B cell (primary cell): Measurements from ENCODE around the gene PTER. TPM values are rescaled to one million over a fixed set of nuclear protein-coding genes. Genes with fewer than 3 reads are reported as not detected.

ENCODE experiments used
- ATAC-seq: fragments of 200-7000 bp; cut with Tn5 transposase; one replicate; pipeline ENCODE4 v1.10.0; 2021; ENCODE audit warnings: low read depth, mild to moderate bottlenecking, moderate number of reproducible peaks, moderate library complexity
- CTCF ChIA-PET: fragments of 350-600 bp; sonication (Branson Sonifier 250); formaldehyde crosslinking; loops from one replicate; lab custom pipeline; 2021; ENCODE audit warnings: antibody characterized with exemption, inconsistent platforms; lab: Charles Lee
- POLR2A ChIA-PET: fragments of 350-600 bp; sonication (Branson Sonifier 250); formaldehyde crosslinking; loops from one replicate; lab custom pipeline; 2021; ENCODE audit warnings: antibody characterized with exemption; lab: Charles Lee
- DNase-seq: peaks from one replicate; pipeline ENCODE4 v3.0.0; 2013
- H2AFZ ChIP-seq: 2 replicates; pipeline ENCODE4 v1.6.1; 2012; ENCODE audit warnings: mild to moderate bottlenecking, low read depth, low read length; ENCODE audit not compliant: insufficient read depth, poor library complexity, severe bottlenecking
- H3K27ac ChIP-seq, 2 donors: 1 replicate in 1 of 2; 2 replicates in 1 of 2; pipeline ENCODE4 v1.5.1; 2012 to 2013; ENCODE audit warnings: low read length in 2 of 2, mild to moderate bottlenecking in 2 of 2, moderate library complexity in 1 of 2
- H3K27me3 ChIP-seq, 4 experiments: fragments of 200-600 bp in 1 of 4; sonication (generic) in 1 of 4; replicated peaks in 1 of 4; 1 replicate in 2 of 4; 2 replicates in 2 of 4; pipeline versions ENCODE4 v1.6.1 to v1.7.0; 2013 to 2016; ENCODE audit warnings: low read length in 3 of 4, mild to moderate bottlenecking in 2 of 4, mixed read lengths in 1 of 4, moderate library complexity in 1 of 4; ENCODE audit not compliant: insufficient read depth in 4 of 4, control insufficient read depth in 3 of 4; ENCODE audit errors: control extremely low read depth in 1 of 4
- H3K36me3 ChIP-seq, 2 experiments: replicated peaks in 1 of 2; 1 replicate in 1 of 2; 2 replicates in 1 of 2; pipeline versions ENCODE4 v1.6.1 to v1.7.1; 2013; ENCODE audit warnings: low read length in 1 of 2; ENCODE audit not compliant: insufficient read depth in 2 of 2, control insufficient read depth in 1 of 2; ENCODE audit errors: control extremely low read depth in 1 of 2, extremely low read depth in 1 of 2
- H3K4me1 ChIP-seq, 2 donors: fragments of 200-600 bp in 1 of 2; sonication (generic) in 1 of 2; 1 replicate in 1 of 2; 2 replicates in 1 of 2; pipeline versions ENCODE4 v1.5.1 to v1.6.1; 2013 to 2017; ENCODE audit warnings: low read length in 2 of 2; ENCODE audit not compliant: control insufficient read depth in 2 of 2, insufficient read depth in 2 of 2
- H3K4me2 ChIP-seq: replicated peaks from 2 replicates; pipeline ENCODE3; 2012; ENCODE audit warnings: mild to moderate bottlenecking, low read depth, low read length; ENCODE audit not compliant: poor library complexity, severe bottlenecking
- H3K4me3 ChIP-seq, 5 experiments: fragments of 200-600 bp in 1 of 5; sonication (generic) in 1 of 5; 1 replicate in 3 of 5; 2 replicates in 2 of 5; pipeline versions ENCODE4 v1.5.1 to v1.7.0; 2011 to 2016; ENCODE audit warnings: low read length in 4 of 5, mild to moderate bottlenecking in 4 of 5, low read depth in 2 of 5, control low read depth in 1 of 5, moderate library complexity in 1 of 5; ENCODE audit not compliant: insufficient read depth in 1 of 5; ENCODE audit errors: control extremely low read depth in 1 of 5, extremely low read depth in 1 of 5
- H3K79me2 ChIP-seq: fragments of 200-600 bp; sonication (generic); one replicate; pipeline ENCODE4 v1.6.0; 2016; ENCODE audit warnings: low read length; ENCODE audit not compliant: control insufficient read depth, insufficient read depth
- H3K9ac ChIP-seq: fragments of 200-600 bp; sonication (generic); 2 replicates; pipeline ENCODE4 v1.6.1; 2017; ENCODE audit warnings: mild to moderate bottlenecking, low read length, moderate library complexity
- H3K9me3 ChIP-seq, 3 donors: one replicate each; pipeline versions ENCODE4 v1.6.1 to v1.7.1; 2013; ENCODE audit warnings: low read length in 2 of 3; ENCODE audit not compliant: control insufficient read depth in 2 of 3, insufficient read depth in 1 of 3; ENCODE audit errors: control extremely low read depth in 1 of 3
- H4K20me1 ChIP-seq: 2 replicates; pipeline ENCODE4 v1.6.0; 2012; ENCODE audit warnings: mild to moderate bottlenecking, low read length; ENCODE audit not compliant: insufficient read depth, control insufficient read depth, poor library complexity, severe bottlenecking
- H3K27ac Mint-ChIP-seq: one replicate; pipeline ENCODE4 v1.8.0; 2021; ENCODE audit warnings: mixed read lengths
- H3K27me3 Mint-ChIP-seq: one replicate; pipeline ENCODE4 v1.8.0; 2021; ENCODE audit warnings: mixed read lengths
- H3K4me1 Mint-ChIP-seq: one replicate; pipeline ENCODE4 v1.8.0; 2021; ENCODE audit warnings: mixed read lengths
- H3K4me3 Mint-ChIP-seq: one replicate; pipeline ENCODE4 v1.8.0; 2021; ENCODE audit warnings: mixed read lengths
- H3K9me3 Mint-ChIP-seq: one replicate; pipeline ENCODE4 v1.8.0; 2022; ENCODE audit warnings: mixed read lengths; ENCODE audit not compliant: insufficient read depth
- CTCF ChIP-seq: fragments of 200-600 bp; IDR thresholded peaks from one replicate; pipeline ENCODE4 v1.8.0; 2022; ENCODE audit warnings: antibody characterized with exemption, mild to moderate bottlenecking
- EZH2 ChIP-seq: IDR thresholded peaks from 2 replicates; pipeline ENCODE4 v1.6.1; 2012; ENCODE audit warnings: borderline replicate concordance, low read depth, mild to moderate bottlenecking, moderate library complexity, low read length; ENCODE audit not compliant: insufficient read depth, poor library complexity, severe bottlenecking
- WGBS: methylation state at CpG from one replicate; pipeline ENCODE4 v1.1.5; 2013; ENCODE audit warnings: missing lambda C conversion rate; ENCODE audit not compliant: insufficient coverage; 5-methylcytosine and 5-hydroxymethylcytosine counted together
- intact Hi-C: fragments of 100-400 bp; cut with micrococcal nuclease; formaldehyde crosslinking; loops from one replicate; pipeline ENCODE4 v1.10.0; 2022
- polyA plus RNA-seq: library from polyadenylated mRNA; depleted of rRNA; stranded (reverse); fragments of >200 nt; gene quantifications from 2 replicates; pipeline ENCODE4 v1.2.3, GENCODE V29; 2012
- total RNA-seq, 2 donors: library from RNA; stranded (reverse); fragments of 120-200 nt in 1 of 2; gene quantifications; 1 replicate in 1 of 2; 2 replicates in 1 of 2; pipeline versions ENCODE4 v1.2.3 to v1.2.4, GENCODE V29; 2013 to 2022

PTER gene
- total and polyA plus RNA-seq, 2 donors (not counting 1 experiment from before 2014, with no cell fraction given), result 7.4 to 18.6 TPM

- H2AFZ ChIP-seq, result no peak overlapping the region
- H3K4me1 ChIP-seq, result no peaks in the 10 kb centered on the region
- no peaks in the 10 kb centered on the region for H3K36me3 ChIP-seq
- H3K27ac Mint-ChIP-seq, result no peak overlapping the region
- ATAC-seq (no peak), DNase-seq (peak; percentile 8)
- H3K4me3 ChIP-seq, result no peak overlapping the region
- H4K20me1 ChIP-seq, result no peaks in the 10 kb centered on the region
- no peak overlapping the region for H3K4me3 Mint-ChIP-seq
- POLR2A ChIA-PET, result no interaction called here
- intact Hi-C loops, result no loop called here
- H3K4me2 ChIP-seq, result no peak overlapping the region
- CTCF ChIA-PET, result interaction anchor here (1.2 to 1.3 kb wide), 2 partner anchors 8 to 21 kb away, joined by 3 to 4 read pairs; no protein-coding TSS in a partner anchor
- TF ChIP-seq CTCF, result peak; percentile 33
- TF ChIP-seq EZH2, result no peak
- H3K9me3 ChIP-seq, result no peaks in the 10 kb centered on the region
- H3K9ac ChIP-seq, result no peak overlapping the region
- H3K27me3 Mint-ChIP-seq, result peaks cover 13% of the 10 kb centered on the region
- peaks cover 0 to 5% (median 0%) of the 10 kb centered on the region in 4 experiments for H3K27me3 ChIP-seq
- H3K79me2 ChIP-seq, result no peaks in the 10 kb centered on the region
- no peaks in the 10 kb centered on the region for H3K4me1 Mint-ChIP-seq
- no peak overlapping the region for H3K27ac ChIP-seq
- no peaks in the 10 kb centered on the region for H3K9me3 Mint-ChIP-seq
- WGBS, result no CpG with 5 or more reads among the region's 7 CpGs
These were observed 108.4 kb downstream of the PTER start for GRCh38 chr10:16545116-16545736.

DNA sequence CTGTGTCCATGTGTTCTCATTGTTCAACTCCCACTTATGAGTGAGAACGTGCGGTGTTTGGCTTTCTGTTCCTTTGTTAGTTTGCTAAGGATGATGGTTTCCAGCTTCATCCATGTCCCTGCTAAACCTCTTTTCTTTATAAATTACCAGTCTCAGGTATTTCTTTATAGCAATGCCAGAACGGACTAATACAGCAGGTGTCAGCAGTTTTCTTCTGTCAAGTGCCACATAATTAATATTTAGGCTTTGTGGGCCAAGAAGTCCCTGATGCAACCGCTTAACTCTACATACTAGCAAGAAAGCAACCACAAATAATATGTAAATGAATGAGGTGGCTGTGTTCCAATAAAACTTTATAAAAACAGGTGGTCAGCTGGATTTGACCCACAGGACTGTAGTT lies 111.2 kb downstream of the PTER start:
- peaks cover 11% of the 10 kb centered on the region for H3K27me3 Mint-ChIP-seq
- no peak overlapping the region for H3K4me3 Mint-ChIP-seq
- Histone ChIP-seq H3K27ac (no peak overlapping the region), H2AFZ (no peak overlapping the region), H4K20me1 (no peaks in the 10 kb centered on the region), H3K4me1 (no peaks in the 10 kb centered on the region), H3K4me3 (no peak overlapping the region), H3K4me2 (no peak overlapping the region), H3K9me3 (no peaks in the 10 kb centered on the region), H3K27me3 (peaks cover 0 to 5% (median 0%) of the 10 kb centered on the region in 4 experiments), H3K36me3 (no peaks in the 10 kb centered on the region), H3K79me2 (no peaks in the 10 kb centered on the region), H3K9ac (no peak overlapping the region)
- TF ChIP-seq EZH2 (no peak), CTCF (no peak)
- H3K9me3 Mint-ChIP-seq, result no peaks in the 10 kb centered on the region
- POLR2A ChIA-PET, result no interaction called here
- no CpG with 5 or more reads among the region's 4 CpGs for WGBS
- no peak overlapping the region for H3K27ac Mint-ChIP-seq
- DNase-seq (no peak), ATAC-seq (no peak)
- H3K4me1 Mint-ChIP-seq, result no peaks in the 10 kb centered on the region
- intact Hi-C loops, result no loop called here
- CTCF ChIA-PET, result no interaction called here
